Measurements from ENCODE around the gene CWC25.
"Not testable (repeated sequence)": the region's sequence is repeated elsewhere in the genome, so short reads cannot be mapped to it uniquely, and the experiment has no call there.

The CWC25 gene

GRCh38 chr17:38864636-38865398 is 39.7 kb upstream of the CWC25 start:
- H3K4me3 ChIP-seq (ENCODE audit: low read length): no peak overlapping the region
- DNase-seq (ENCODE audit: low read depth): no peak
- TF ChIP-seq CTCF (conservative IDR thresholded peaks at IDR 0.05; ENCODE audit: low read depth, low read length): peak; percentile 52

- TF ChIP-seq CTCF (conservative IDR thresholded peaks at IDR 0.05; ENCODE audit: low read depth, low read length): no peak
- H3K4me3 ChIP-seq (ENCODE audit: low read length): no peak overlapping the region
- DNase-seq (ENCODE audit: low read depth): no peak
Measured at GRCh38 chr17:38861399-38861843, 36.3 kb upstream of the CWC25 start.

- TF ChIP-seq CTCF (conservative IDR thresholded peaks at IDR 0.05; ENCODE audit: low read depth, low read length): no peak
- DNase-seq (ENCODE audit: low read depth): no peak
- H3K4me3 ChIP-seq (ENCODE audit: low read length): no peak overlapping the region
Measured at GRCh38 chr17:38857271-38857670, 32.1 kb upstream of the CWC25 start.

GRCh38 chr17:38855101-38855714 is 30.1 kb upstream of the CWC25 start:
- not testable (repeated sequence) for DNase-seq (ENCODE audit: low read depth); H3K4me3 ChIP-seq (ENCODE audit: low read length)

- peak within 1 kb of the TSS; percentile 99 for H3K4me3 ChIP-seq (ENCODE audit: low read length)
- peak; percentile 87 for DNase-seq (ENCODE audit: low read depth)
- TF ChIP-seq CTCF (conservative IDR thresholded peaks at IDR 0.05; ENCODE audit: low read depth, low read length): no peak
Measured at GRCh38 chr17:38853292-38854219, 28.4 kb upstream of the CWC25 start, which contains the start of gene RPL23. RPL23 (minus strand) TSS chr17:38853721; CDS start chr17:38853710, 11 bp downstream.

GRCh38 chr17:38852771-38853291 is 27.7 kb upstream of the CWC25 start:
- no peak for TF ChIP-seq CTCF (conservative IDR thresholded peaks at IDR 0.05; ENCODE audit: low read depth, low read length)
- peak overlapping the region; percentile 99 for H3K4me3 ChIP-seq (ENCODE audit: low read length)
- no peak for DNase-seq (ENCODE audit: low read depth)

- no peak for TF ChIP-seq CTCF (conservative IDR thresholded peaks at IDR 0.05; ENCODE audit: low read depth, low read length)
- H3K4me3 ChIP-seq (ENCODE audit: low read length): peak overlapping the region; percentile 99
- no peak for DNase-seq (ENCODE audit: low read depth)
Measured at GRCh38 chr17:38851434-38851833, 26.3 kb upstream of the CWC25 start.

All from retinal pigment epithelial cell (primary cell).